ENCODE results near the gene PLPPR1. TPM values are rescaled to one million over a fixed set of nuclear protein-coding genes. Genes with fewer than 3 reads are reported as not detected.

Gene PLPPR1
- total and polyA plus RNA-seq, 2 experiments from 2014 or later = 1.3 to 3.7 TPM

DNA sequence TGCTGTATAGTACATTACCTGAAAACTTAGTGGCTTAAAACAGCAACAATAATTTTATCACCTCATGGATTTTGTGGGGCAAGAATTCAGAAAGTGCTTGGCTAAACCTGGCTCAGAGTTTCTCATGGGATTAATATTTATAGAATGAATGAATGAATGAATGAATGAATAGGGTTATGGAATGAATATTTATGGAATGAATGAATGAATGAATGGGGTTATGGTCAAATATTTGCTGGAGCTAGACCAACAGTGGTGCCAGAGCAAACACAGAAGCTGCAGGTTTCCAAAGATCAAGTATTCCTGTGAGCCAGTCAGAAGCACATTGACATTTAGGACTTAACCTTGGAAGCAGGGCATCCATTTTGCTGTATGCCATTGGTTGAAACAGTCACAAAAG is 35.7 kb downstream of the PLPPR1 start (continued):
- TF ChIP-seq, protein P1, sequence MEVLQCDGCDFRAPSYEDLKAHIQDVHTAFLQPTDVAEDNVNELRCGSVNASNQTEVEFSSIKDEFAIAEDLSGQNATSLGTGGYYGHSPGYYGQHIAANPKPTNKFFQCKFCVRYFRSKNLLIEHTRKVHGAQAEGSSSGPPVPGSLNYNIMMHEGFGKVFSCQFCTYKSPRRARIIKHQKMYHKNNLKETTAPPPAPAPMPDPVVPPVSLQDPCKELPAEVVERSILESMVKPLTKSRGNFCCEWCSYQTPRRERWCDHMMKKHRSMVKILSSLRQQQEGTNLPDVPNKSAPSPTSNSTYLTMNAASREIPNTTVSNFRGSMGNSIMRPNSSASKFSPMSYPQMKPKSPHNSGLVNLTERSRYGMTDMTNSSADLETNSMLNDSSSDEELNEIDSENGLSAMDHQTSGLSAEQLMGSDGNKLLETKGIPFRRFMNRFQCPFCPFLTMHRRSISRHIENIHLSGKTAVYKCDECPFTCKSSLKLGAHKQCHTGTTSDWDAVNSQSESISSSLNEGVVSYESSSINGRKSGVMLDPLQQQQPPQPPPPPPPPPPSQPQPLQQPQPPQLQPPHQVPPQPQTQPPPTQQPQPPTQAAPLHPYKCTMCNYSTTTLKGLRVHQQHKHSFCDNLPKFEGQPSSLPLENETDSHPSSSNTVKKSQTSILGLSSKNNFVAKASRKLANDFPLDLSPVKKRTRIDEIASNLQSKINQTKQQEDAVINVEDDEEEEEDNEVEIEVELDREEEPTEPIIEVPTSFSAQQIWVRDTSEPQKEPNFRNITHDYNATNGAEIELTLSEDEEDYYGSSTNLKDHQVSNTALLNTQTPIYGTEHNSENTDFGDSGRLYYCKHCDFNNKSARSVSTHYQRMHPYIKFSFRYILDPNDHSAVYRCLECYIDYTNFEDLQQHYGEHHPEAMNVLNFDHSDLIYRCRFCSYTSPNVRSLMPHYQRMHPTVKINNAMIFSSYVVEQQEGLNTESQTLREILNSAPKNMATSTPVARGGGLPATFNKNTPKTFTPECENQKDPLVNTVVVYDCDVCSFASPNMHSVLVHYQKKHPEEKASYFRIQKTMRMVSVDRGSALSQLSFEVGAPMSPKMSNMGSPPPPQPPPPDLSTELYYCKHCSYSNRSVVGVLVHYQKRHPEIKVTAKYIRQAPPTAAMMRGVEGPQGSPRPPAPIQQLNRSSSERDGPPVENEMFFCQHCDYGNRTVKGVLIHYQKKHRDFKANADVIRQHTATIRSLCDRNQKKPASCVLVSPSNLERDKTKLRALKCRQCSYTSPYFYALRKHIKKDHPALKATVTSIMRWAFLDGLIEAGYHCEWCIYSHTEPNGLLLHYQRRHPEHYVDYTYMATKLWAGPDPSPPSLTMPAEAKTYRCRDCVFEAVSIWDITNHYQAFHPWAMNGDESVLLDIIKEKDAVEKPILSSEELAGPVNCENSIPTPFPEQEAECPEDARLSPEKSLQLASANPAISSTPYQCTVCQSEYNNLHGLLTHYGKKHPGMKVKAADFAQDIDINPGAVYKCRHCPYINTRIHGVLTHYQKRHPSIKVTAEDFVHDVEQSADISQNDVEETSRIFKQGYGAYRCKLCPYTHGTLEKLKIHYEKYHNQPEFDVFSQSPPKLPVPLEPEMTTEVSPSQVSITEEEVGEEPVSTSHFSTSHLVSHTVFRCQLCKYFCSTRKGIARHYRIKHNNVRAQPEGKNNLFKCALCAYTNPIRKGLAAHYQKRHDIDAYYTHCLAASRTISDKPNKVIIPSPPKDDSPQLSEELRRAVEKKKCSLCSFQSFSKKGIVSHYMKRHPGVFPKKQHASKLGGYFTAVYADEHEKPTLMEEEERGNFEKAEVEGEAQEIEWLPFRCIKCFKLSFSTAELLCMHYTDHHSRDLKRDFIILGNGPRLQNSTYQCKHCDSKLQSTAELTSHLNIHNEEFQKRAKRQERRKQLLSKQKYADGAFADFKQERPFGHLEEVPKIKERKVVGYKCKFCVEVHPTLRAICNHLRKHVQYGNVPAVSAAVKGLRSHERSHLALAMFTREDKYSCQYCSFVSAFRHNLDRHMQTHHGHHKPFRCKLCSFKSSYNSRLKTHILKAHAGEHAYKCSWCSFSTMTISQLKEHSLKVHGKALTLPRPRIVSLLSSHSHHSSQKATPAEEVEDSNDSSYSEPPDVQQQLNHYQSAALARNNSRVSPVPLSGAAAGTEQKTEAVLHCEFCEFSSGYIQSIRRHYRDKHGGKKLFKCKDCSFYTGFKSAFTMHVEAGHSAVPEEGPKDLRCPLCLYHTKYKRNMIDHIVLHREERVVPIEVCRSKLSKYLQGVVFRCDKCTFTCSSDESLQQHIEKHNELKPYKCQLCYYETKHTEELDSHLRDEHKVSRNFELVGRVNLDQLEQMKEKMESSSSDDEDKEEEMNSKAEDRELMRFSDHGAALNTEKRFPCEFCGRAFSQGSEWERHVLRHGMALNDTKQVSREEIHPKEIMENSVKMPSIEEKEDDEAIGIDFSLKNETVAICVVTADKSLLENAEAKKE (CRISPR knock-in tag; IDR thresholded peaks at IDR 0.05) = no peak
- no peak for TF ChIP-seq NANOG (IDR thresholded peaks at IDR 0.05; ENCODE audit: borderline replicate concordance)

DNA sequence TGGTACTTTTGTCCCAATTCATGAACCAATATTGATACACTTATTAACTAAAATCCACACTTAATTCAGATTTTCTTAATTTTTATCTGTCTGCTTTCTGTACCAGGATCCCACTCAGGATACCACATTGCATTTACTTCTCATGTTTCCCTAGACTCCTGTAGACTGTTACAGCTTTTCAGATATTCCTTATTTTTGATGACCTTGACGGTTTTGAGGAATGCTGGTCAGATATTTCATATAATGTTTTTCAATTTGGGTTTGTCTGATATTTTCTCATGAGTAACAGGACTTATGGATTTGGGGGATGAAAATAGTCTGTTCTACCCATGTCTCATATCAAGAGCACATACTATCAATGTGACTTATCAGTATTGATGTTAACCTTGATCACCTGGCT is 37.4 kb downstream of the PLPPR1 start:
- Mint-ChIP-seq H3K4me3 (no peak overlapping the region), H3K27me3 (ENCODE audit: insufficient read depth, low read depth, poor library complexity) (no peaks in the 10 kb centered on the region), H3K27ac (no peak overlapping the region), H3K36me3 (ENCODE audit: low read depth) (no peaks in the 10 kb centered on the region), H3K9me3 (no peaks in the 10 kb centered on the region), H3K4me1 (peaks cover 17% of the 10 kb centered on the region; the same call in 2 of the 3 replicates)
- Histone ChIP-seq H2AFZ (no peak overlapping the region), H3K4me3 (no peak overlapping the region), H3F3A (replicated peaks; ENCODE audit: low read depth) (no peaks in the 10 kb centered on the region), H3K9me2 (ENCODE audit: insufficient read depth) (no peaks in the 10 kb centered on the region), H3K4me1 (ENCODE audit: insufficient read depth) (peaks cover 8% of the 10 kb centered on the region), H3K4me2 (no peak overlapping the region), H3K36me3 (ENCODE audit: insufficient read depth) (no peaks in the 10 kb centered on the region), H3K79me2 (replicated peaks; ENCODE audit: insufficient read depth) (no peaks in the 10 kb centered on the region), H4K20me1 (replicated peaks; ENCODE audit: insufficient read depth) (no peaks in the 10 kb centered on the region), H3K27me3 (ENCODE audit: insufficient read depth) (no peaks in the 10 kb centered on the region), H3K27ac (ENCODE audit: low read depth) (no peak overlapping the region)
- TF ChIP-seq EZH2 (IDR thresholded peaks at IDR 0.05; ENCODE audit: low read depth, unreplicated experiment) (no peak), STAT1 (IDR thresholded peaks at IDR 0.05; ENCODE audit: unreplicated experiment) (no peak), ZNF114 (CRISPR knock-in tag; IDR thresholded peaks at IDR 0.05) (no peak), CREB1 (CRISPR knock-in tag; IDR thresholded peaks at IDR 0.05; ENCODE audit: low read depth) (no peak)
- ATAC-seq = no peak
- no peak for DNase-seq (ENCODE audit: low spot score)

Data from GM23338 (cell line).